GM18519 (cell line): ENCODE data around the gene NVL.
"Not testable (repeated sequence)": the region's sequence is repeated elsewhere in the genome, so short reads cannot be mapped to it uniquely, and the experiment has no call there.

Source experiments
- ATAC-seq: cut with Tn5 transposase; IDR thresholded peaks from one replicate; pipeline ENCODE4 v1.9.1; 2021; ENCODE audit warnings: mild to moderate bottlenecking, moderate library complexity; ENCODE audit not compliant: unreplicated experiment, low FRiP score

Gene NVL

DNA sequence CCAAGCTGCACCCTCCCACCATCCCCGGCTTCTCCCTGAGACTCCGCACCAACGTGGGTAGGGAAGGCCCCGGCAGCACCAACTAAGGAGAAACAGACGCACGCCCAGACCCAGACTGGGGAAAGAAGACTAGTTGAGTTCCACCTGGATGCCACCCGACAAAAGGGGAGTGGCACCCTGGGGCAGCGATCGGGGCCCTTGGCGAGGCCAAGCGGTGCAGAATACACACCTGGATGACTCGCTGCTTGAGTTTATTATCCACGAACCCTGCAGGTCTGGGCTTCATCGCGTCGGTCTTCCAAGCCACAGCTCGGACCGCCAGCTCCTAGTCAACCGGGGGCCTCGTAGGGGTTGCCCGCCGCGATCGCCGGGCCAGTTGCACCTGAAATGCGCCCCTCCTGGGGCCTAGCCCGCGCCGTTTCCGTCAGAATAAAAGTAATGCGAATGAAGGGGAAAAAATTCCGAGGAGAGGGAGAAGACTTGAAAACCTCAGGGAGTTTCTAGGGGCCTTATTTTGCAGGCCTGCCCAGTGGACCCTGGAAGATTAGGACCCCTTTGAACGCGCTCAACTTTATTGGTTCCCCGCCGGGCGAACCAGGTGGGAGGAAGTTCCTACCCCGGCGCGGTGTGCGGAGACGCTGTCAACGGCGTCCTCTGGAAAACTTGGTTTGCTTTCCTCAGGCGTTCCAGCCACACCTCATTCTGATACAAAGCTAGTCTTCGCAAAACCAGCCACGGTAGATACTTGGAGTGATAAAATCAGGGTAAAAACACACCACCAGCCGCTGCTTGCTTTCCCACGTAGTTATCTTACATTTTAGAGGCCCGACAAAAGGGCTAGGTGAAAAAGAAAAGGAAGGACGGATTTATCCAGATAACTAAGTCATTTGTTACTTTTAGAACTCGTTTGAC lies at the start of gene NVL:
Gene NVL (minus strand): TSS at position 331 of the 912 bp plus-strand sequence. CDS start 45 bp downstream, at position 286.
- ATAC-seq = peak; percentile 50

DNA sequence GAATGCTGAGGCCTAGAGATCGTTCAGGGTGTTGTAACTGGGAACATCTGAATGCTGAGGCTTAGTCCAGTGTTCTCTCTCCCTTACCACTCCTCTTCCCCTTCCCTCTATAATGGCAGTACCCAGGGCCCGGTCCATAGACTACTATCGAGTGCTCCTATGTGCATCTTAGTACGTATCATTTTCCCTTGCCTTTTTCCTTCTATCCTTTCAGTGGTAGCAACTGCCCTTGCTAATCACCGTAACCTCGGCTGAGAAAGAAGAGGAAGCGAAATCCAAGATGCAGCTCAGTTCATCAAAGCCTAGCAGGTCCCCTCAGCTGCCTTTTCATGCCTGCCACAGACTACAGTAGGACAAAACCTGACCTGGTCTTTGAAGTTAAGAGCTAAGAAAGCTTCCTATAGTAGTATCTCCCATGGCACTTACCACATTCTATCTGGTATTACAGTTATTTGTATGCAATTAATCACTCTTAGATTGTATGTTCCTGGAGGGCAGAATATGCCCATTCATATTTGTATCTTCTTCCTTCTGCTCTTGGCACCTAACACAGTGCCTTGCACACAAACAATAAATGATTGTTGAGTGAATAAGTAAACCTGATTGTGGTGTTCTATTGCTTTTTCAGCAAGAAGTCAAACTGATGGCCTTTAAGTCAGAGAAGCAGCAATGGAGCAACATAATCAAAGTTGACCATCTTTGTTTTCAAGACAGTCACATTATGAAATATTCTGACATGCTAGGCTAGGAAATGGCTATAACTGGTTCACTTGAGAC lies 49.1 kb upstream of the NVL start:
- ATAC-seq = no peak

DNA sequence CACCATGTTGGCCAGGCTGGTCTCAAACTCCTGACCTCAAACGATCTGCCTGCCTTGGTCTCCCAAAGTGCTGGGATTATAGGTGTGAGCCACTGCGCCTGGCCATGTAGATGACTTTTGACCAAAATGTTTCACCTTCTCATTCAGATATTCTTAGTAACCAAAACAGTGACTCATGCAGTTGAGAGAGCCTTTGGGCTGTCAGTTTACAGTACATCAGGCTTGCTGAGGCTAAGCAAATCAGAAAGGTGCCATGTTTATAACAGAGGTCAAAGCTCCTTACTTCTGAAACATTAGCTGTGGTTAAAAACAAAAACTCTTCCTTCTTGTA lies 47.7 kb upstream of the NVL start:
- ATAC-seq = peak; percentile 63

DNA sequence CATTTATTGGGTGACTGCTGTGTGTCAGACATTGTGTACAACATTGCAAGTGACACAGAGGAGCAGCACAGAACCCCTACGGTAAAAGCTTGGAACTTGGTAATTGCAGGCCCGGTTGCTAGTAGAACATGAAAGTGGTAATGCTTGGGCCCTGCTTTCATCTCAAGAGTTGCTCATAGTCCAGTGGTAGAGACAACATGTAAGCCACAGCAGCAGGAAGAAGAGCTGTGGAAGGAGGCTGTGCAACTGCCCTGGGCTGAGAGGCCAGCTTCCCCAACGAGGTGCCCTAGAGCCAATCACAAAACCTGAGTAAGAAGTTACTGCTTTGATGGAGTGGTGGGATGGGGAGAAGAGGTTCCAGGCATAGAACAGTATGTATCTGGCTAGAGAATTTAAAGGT lies 45.1 kb upstream of the NVL start:
- ATAC-seq = no peak

DNA sequence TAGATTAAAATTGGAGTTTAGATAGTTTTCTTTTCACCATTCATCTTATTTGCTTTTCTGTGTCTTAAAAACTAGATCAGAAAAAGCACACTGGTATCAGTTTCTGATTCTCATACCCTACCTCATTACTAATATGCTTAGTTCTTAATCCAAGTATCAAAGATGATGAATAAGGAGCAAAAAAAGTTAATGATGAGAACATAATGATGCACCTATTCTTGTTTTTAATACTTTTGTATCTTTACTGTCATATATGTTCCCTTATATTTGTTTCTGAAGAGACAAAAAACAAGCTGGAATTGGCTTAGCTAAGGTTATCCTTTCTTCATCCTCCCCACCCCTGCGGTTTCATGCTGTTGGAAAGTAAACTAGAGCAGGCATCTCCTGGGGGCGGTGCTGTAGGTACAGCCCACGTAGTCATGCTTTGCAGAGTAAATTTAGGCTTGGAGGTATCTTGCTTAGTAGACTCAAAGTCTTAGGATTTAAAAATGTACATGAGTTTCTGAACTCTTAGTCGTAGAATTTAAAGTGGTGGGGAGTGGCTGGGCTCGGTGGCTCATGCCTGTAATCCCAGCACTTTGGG lies 43.1 kb upstream of the NVL start:
- no peak for ATAC-seq

DNA sequence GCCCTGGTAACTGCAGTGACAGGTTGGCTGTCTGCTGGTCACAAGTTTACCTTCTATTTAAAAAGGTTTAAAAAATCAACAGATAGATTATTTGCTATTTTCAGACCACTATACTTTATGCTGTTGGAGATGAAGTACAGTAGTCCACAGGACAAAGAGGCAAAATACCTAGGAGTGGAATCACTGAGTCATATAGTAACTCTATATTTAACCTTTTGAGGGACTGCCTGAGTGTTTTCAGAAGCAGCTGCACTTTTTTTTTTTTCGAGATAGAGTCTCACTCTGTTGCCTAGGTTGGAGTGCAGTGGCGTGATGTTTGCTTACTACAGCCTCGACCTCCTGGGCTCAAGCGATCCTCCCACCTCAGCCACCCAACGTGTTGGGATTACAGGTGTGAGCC lies 38.4 kb upstream of the NVL start:
- ATAC-seq = peak; percentile 84

DNA sequence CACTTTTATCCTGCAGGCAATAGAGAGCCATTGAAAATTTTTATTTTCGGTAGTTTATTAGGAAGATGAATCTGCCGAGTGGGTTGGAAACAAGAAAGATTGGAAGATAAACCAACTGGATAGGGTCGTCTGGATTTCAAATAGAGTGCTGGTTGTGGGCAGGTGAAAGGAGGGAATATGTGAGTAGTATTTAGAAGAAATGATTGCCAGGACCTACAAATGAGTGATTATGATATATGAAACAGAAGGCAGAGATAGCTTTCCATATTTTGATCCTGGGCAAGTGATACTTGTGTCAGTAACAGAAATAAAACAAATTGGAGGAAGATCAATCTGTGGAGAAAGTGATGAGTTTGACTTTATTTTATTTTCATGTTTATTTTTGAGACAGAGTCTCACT lies 29.2 kb upstream of the NVL start:
- ATAC-seq = no peak

DNA sequence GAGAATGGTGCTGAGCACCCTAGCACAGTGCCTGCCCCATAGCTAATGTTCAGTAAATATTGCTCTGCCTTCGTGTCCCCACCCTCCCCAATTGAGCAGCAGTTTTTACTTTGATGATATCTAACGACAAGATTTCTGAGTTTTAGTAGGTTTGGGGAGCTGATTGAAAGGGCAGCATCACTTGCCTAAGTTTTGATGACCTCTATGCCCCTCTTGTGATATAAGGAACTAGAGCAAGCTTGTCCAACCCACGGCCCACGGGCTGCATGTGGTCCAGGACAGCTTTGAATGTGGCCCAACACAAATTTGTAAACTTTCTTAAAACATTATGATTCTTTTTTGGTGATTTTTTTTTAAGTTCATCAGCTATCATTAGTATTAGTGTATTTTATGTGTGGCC lies 28.3 kb upstream of the NVL start:
- ATAC-seq = no peak

DNA sequence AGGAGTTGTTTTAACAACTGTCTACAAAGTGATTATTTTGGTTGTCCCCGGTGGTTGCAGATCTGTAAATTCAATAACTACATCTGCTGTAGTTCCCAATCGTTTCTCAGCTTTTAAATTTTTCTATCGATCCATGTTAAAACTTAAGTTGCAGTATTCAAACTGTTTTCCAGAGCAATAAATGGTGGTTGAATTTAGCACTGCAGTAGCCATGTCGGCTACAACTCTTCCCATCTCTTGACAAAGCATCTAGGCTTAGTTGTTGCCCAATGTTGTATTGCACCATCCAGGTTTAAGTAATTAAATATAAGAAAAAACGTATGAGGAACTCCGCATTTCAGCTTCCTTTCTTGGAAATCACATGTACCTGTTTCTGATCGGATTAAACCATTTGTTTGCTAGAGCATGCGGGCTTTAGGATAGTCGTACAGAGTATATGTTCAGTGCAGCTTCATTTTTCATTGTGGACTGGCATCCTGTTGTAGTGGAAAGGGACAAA lies 27.7 kb upstream of the NVL start:
- no peak for ATAC-seq

DNA sequence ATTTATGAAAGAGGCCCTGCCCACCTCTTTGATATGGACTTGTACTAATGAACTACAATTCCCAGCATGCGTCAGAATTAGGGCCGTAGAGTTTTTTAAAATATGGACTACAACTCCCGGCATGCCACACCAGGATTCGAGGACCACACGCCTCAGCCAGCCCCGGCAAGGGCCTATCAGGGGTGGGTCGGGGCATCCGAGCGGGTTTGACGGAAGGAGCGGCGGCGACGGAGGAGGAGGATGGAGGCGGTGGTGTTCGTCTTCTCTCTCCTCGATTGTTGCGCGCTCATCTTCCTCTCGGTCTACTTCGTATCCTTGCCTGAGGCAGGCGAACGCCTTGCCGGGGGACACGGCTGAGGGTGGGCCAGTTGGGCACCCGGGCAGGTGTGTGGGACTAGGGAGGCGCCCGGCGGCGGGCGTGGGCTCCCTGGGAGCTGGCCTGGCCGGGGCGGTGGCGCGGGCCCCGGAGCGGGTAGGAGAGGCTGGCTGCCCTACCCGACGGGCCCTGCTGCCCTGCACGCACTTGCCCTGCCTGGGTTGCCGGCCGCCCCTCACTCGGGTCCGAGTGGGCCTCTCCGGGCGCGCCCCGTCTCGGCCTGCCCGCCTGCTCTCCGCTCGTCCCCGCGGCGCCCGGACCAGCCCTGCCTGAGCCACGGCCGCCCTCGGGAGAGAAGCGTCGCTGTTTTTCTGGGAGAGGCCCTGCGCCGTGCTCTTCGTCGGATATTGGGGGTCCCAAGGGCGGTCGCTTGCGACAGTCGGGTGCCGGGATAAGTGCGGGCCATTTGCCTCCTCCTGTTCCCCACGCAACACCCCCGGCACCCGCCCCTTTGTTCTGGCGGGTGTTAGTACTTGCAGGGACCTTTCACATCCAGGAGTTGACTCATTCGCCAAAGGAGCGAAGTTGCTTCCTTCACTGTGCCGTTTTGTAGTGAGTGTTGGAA lies 27.0 kb upstream of the NVL start, which contains the start of gene CNIH4:
Gene CNIH4 (plus strand): TSS at position 195 of the 941 bp plus-strand sequence. CDS start 46 bp downstream, at position 241.
- peak; percentile 95 for ATAC-seq

DNA sequence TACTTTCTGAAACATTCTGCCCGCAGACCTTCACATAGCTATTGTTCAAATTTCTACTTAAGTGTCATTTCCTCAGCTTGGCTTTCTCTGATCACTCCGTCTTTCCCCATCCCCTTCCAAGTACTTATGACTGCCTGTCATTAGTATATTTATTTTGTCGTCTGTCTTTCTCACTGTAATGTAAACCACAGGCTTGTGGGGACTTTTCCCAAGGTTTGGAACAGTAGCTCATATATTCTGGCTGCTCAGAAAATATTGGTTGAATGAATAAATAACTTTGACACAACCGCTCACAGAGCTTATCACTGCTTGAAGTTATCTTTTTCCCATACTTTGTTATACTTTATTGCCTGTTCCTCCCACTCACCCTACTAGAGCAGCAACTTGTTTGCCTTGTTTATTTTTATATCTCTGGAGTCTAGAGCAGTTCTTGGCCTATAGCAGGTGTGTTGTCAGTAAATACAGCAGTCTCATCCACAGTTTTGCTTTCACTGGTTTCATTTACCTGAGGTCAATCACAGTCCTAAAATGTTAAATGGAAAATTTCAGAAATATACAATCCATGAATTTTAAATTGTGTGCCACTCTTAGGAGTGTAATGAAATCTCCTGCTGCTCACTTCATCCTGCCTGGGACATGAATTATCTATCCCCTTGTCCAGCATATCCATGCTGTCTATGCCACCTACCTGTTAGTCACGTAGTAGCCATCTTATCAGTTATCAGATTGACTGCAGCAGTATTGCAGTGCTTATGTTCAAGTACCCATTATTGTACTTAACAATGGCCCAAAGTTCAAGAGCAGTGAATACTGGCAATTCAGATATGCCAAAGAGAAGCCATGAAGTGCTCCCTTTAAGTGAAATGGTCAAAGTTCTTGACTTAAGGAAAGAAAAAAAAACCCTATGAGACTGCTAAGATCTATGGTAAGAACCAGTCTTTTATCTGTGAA lies 24.3 kb upstream of the NVL start:
- no peak for ATAC-seq

DNA sequence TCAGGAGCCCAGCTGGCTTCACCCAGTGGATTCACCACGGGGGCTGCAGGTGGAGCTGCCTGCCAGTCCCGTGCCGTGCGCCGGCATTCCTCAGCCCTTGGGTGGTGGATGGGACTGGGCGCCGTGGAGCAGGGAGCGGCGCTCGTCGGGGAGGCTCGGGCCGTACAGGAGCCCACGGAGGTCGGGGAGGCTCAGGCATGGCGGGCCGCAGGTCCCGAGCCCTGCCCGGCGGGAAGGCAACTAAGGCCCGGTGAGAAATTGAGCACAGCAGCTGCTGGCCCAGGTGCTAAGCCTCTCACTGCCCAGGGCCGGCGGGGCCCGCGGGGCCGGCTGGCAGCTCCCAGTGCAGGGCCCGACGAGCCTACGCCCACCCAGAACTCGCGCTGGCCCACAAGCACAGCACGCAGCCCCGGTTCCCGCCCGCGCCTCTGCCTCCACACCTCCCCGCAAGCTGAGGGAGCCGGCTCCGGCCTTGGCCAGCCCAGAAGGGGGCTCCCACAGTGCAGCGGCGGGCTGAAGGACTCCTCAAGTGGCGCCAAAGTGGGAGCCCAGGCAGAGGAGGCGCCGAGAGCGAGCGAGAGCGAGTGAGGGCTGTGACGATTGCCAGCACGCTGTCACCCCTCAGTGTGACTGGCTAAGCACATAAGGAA lies 22.6 kb upstream of the NVL start:
- not testable (repeated sequence) for ATAC-seq

DNA sequence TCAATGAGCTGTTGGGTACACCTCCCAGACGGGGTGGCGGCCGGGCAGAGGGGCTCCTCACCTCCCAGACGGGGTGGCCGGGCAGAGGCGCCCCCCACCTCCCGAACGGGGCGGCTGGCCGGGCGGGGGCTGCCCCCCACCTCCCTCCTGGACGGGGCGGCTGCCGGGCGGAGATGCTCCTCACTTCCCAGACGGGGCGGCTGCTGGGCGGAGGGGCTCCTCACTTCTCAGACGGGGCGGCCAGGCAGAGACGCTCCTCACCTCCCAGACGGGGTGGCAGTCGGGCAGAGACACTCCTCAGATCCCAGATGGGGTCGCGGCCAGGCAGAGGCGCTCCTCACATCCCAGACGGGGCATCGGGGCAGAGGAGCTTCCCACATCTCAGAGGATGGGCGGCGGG lies 19.7 kb upstream of the NVL start:
- ATAC-seq = not testable (repeated sequence)

DNA sequence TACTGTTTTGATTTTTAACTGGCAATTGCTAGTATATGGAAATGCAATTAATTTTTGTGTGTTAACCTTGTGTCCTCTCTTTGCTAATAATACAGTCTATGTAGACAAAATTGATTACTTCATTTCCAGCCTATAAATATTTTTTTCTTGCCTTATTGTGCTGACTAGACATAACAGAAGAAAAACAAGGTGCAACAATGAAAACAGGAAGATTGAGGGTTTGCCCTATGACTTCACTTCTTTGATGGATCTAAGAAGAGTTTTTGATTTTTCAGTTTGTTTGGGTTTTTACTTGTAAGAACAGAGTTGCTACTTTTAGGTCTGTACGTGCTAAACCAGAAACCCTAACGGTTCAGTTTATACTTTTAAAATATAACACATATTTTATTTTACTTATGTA lies 18.2 kb upstream of the NVL start:
- ATAC-seq = no peak

DNA sequence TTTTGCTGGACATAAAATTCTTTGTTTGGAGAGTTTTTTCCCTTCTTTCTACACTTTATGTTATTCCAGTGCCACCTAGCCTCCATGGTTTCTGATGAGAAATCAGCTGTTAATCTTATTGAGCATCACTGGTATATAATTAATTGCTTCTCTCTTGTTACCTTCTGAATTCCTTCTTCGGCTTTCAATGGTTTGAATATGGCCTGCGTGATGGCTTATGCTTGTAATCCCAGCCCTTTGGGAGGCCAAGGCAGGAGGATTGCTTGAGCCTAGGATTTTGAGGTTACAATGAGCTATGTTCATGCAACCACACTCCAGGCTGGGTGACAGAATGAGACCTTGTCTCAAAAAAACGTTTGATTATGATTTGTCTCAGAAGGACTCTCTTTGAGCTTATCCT lies 13.7 kb upstream of the NVL start:
- no peak for ATAC-seq

DNA sequence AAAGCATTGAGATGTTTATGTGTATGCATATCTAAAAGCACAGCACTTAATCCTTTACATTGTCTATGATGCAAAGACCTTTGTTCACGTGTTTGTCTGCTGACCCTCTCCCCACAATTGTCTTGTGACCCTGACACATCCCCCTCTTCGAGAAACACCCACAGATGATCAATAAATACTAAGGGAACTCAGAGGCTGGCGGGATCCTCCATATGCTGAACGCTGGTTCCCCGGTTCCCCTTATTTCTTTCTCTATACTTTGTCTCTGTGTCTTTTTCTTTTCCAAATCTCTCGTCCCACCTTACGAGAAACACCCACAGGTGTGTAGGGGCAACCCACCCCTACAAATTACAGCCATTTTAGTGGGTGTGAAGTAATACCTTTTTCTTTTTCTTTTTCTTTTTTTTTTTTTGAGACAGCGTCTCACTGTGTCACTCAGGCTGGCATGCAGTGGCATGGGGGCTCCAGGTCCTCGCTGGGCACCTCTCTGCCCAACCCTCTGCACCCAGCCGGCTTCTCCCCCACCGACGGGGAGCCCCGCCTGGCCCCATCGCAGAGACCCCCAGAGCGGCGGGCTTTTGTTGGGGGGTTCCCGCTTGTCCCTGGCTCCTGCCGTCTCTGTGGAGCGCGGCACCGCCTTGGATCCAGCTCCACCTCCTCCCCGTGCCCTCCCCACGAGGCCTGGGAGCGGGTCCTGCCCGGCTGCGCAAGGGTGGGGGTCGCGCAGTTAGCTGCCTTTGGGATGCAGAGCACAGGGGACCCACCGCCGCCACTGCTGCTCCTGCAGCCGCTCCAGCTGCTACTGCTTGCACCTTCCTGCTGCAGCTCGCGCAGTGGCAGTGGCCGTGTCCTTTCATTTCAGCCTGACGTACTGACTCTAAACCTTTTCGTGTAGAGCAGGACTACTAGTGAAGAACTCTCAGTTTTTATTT lies 10.7 kb upstream of the NVL start:
- ATAC-seq = not testable (repeated sequence)

DNA sequence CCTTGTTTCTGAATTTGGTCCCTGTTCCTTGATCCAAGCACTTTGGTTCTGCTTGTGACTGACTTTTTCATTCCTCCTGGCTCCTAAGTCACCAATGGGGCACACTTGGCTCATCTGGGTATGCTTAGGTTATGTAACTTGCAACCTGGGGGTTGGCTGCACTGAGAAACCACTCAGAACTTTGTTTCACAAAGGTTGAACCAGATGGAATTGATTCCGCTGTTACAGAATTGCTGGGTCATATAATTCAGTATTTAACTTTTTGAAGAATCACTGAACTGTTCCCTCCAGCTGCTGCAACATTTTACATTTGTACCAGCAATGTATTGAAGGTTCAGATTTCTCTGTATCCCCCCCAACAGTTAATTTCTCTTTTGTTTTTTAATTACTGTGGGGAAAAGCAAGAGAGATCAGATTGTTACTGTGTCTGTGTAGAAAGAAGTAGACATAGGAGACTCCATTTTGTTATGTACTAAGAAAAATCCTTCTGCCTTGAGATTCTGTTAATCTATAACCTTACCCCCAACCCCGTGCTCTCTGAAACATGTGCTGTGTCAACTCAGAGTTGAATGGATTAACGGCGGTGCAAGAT lies 9.6 kb upstream of the NVL start:
- no peak for ATAC-seq
